ENCODE data around the gene CLIC1. TPM values are rescaled to one million over a fixed set of nuclear protein-coding genes. Genes with fewer than 3 reads are reported as not detected.
"Not testable (repeated sequence)": the region's sequence is repeated elsewhere in the genome, so short reads cannot be mapped to it uniquely, and the experiment has no call there.

Gene CLIC1
- total RNA-seq, 3 donors from 2014 or later = 266 to 325 (median 318) TPM

DNA sequence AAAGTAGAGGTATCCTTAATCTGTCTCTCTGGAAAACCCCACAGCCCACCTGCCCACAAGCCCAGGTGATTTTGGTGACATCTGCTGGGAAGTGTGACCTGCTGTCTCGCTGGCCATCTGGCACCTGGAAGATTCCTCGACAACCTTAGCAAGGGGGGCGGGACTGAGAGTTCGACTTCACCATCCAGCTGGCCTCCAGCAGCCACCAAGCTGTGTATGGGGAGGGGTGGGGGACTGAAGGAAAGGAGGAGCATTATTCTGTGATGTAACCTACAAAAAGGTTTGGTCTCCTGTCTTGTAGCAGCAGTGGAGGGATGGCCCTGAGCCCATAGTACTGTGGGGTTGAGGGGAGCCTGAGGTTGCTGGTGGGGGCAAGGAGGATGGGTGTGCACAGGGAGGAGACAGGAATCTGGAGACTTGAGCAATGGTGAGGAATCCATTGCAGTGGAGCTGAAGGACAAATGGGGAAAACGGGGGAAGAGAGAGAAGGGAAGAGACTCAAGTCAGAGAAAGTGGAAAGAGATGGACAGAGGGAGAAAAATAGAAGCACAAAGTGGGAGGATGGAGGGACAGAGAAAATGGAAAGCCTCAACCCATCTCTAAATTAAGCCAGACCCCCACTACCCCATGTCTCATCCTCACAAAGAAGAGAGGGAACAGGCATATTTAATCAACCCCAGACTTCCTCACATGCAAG lies 25.7 kb downstream of the CLIC1 start:
- intact Hi-C loops (cut with DNase I; ENCODE audit: low total_unique reads) = no loop called here
- H3K27ac ChIP-seq = no peak overlapping the region
- DNase-seq (ENCODE audit: low spot score in 2 of 2) = no peak
- H3K4me1 ChIP-seq = no peaks in the 10 kb centered on the region
- TF ChIP-seq POLR2AphosphoS5 (IDR thresholded peaks at IDR 0.05) (no peak), POLR2A (IDR thresholded peaks at IDR 0.05) (no peak)
- TF ChIP-seq, protein P1, sequence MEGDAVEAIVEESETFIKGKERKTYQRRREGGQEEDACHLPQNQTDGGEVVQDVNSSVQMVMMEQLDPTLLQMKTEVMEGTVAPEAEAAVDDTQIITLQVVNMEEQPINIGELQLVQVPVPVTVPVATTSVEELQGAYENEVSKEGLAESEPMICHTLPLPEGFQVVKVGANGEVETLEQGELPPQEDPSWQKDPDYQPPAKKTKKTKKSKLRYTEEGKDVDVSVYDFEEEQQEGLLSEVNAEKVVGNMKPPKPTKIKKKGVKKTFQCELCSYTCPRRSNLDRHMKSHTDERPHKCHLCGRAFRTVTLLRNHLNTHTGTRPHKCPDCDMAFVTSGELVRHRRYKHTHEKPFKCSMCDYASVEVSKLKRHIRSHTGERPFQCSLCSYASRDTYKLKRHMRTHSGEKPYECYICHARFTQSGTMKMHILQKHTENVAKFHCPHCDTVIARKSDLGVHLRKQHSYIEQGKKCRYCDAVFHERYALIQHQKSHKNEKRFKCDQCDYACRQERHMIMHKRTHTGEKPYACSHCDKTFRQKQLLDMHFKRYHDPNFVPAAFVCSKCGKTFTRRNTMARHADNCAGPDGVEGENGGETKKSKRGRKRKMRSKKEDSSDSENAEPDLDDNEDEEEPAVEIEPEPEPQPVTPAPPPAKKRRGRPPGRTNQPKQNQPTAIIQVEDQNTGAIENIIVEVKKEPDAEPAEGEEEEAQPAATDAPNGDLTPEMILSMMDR (IDR thresholded peaks at IDR 0.05) = no peak
- no peaks in the 10 kb centered on the region for H3K27me3 ChIP-seq
- H3K36me3 ChIP-seq = no peaks in the 10 kb centered on the region
- H3K4me3 ChIP-seq = no peak overlapping the region
- H3K9me3 ChIP-seq = no peaks in the 10 kb centered on the region

DNA sequence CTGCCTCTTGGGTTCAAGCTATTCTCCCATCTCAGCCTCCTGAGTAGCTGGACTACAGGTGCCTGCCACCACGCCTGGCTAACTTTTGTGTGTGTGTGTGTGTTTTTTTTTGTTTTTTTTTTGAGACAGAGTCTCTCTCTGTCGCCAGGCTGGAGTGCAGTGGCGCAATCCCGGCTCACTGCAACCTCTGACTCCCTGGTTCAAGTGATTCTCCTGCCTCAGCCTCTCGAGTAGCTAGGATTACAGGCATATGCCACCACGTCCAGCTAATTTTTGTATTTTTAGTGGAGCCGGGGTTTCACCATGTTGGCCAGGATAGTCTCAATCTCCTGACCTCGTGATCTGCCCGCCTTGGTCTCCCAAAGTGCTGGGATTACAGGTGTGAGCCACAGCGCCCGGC lies 27.2 kb downstream of the CLIC1 start:
- H3K27ac ChIP-seq; DNase-seq (ENCODE audit: low spot score in 2 of 2); H3K27me3 ChIP-seq; H3K4me3 ChIP-seq; H3K36me3 ChIP-seq; H3K4me1 ChIP-seq; H3K9me3 ChIP-seq: not testable (repeated sequence)
- intact Hi-C loops (cut with DNase I; ENCODE audit: low total_unique reads) = loop anchor here (10.0 kb wide), 1 partner anchor 56 kb away; the partner anchor contains the start of gene SAPCD1

DNA sequence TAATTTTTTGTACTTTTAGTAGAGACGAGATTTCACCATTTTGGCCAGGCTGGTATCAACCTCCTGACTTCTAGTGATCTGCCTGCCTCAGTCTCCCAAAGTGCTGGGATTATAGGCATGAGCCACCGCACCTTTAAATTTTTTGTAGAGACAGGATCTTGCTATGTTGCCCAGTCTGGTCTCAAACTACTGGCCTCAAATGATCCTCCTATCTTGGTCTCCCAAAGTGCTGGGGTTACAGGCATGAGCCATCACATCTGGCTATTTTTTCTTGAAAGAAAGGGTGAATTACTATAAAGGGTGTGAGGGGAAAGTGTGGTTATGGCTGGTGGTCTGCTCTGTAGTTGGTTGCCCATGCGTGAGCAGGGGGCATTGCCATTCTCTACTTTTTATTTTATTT lies 28.1 kb downstream of the CLIC1 start:
- intact Hi-C loops (cut with DNase I; ENCODE audit: low total_unique reads) = loop anchor here (10.0 kb wide), 1 partner anchor 57 kb away; the partner anchor contains the start of gene SAPCD1
- TF ChIP-seq POLR2A (IDR thresholded peaks at IDR 0.05) = no peak
- TF ChIP-seq, protein P1 (IDR thresholded peaks at IDR 0.05) = no peak
- TF ChIP-seq POLR2AphosphoS5 (IDR thresholded peaks at IDR 0.05) = no peak
- H3K27ac ChIP-seq = no peak overlapping the region
- H3K27me3 ChIP-seq = no peaks in the 10 kb centered on the region
- no peaks in the 10 kb centered on the region for H3K36me3 ChIP-seq
- H3K4me3 ChIP-seq = no peak overlapping the region
- no peaks in the 10 kb centered on the region for H3K9me3 ChIP-seq
- no peak for DNase-seq (ENCODE audit: low spot score in 2 of 2)
- H3K4me1 ChIP-seq = peaks cover 0 to 6% of the 10 kb centered on the region in 2 donors

DNA sequence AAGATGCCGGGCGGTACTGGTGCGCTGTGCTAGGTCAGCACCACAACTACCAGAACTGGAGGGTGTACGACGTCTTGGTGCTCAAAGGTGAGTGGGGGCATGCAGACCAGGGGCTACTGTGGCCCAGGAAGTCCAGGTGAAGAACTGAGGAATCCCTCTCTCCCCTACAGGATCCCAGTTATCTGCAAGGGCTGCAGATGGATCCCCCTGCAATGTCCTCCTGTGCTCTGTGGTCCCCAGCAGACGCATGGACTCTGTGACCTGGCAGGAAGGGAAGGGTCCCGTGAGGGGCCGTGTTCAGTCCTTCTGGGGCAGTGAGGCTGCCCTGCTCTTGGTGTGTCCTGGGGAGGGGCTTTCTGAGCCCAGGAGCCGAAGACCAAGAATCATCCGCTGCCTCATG lies 28.6 kb downstream of the CLIC1 start:
- H3K4me1 ChIP-seq = peaks cover 0 to 6% of the 10 kb centered on the region in 2 donors
- no peaks in the 10 kb centered on the region for H3K36me3 ChIP-seq
- intact Hi-C loops (cut with DNase I; ENCODE audit: low total_unique reads) = loop anchor here (10.0 kb wide), 1 partner anchor 57 kb away; the partner anchor contains the start of gene SAPCD1
- H3K27me3 ChIP-seq = no peaks in the 10 kb centered on the region
- no peak overlapping the region for H3K27ac ChIP-seq
- H3K4me3 ChIP-seq = no peak overlapping the region
- no peak for TF ChIP-seq POLR2A (IDR thresholded peaks at IDR 0.05)
- TF ChIP-seq POLR2AphosphoS5 (IDR thresholded peaks at IDR 0.05) = no peak
- TF ChIP-seq, protein P1 (IDR thresholded peaks at IDR 0.05) = no peak
- no peaks in the 10 kb centered on the region for H3K9me3 ChIP-seq
- no peak for DNase-seq (ENCODE audit: low spot score in 2 of 2)

DNA sequence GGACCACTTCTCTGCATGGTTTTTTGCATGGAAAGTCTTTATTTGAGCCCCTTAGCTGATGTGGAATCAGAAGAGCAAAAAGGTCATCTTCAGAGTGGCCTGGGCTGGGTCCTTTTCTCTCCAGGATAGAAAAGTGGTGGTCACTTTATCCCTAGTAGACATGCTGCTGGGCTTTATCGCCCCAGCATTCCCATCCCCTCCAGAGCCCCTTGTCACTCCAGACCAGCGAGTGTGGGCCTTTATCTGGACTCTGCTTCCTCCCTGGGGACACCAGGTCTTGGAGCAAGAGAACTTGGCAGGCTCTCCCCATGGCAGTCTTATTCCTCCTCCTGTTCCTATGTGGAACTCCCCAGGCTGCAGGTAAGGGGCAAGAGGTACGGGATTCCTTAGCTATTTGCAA lies 29.7 kb downstream of the CLIC1 start, which contains the start of gene LY6G6F:
LY6G6F (plus strand) TSS at position 268 of the 400 bp plus-strand sequence; CDS start at position 309, 41 bp downstream.
- intact Hi-C loops (cut with DNase I; ENCODE audit: low total_unique reads) = loop anchor here (10.0 kb wide), 1 partner anchor 58 kb away; the partner anchor contains the start of gene SAPCD1
- Histone ChIP-seq H3K4me3 (no peak within 1 kb of the TSS), H3K9me3 (no peaks in the 10 kb centered on the region), H3K4me1 (peaks cover 2 to 12% of the 10 kb centered on the region in 2 donors), H3K36me3 (no peaks in the 10 kb centered on the region), H3K27me3 (no peaks in the 10 kb centered on the region), H3K27ac (no peak within 1 kb of the TSS)
- TF ChIP-seq POLR2A (IDR thresholded peaks at IDR 0.05) (no peak), POLR2AphosphoS5 (IDR thresholded peaks at IDR 0.05) (no peak)
- TF ChIP-seq, protein P1 (IDR thresholded peaks at IDR 0.05) = no peak
- DNase-seq (ENCODE audit: low spot score in 2 of 2) = no peak

All from breast epithelium (tissue), 4 donors.